H1 (cell line): Measurements from ENCODE around the gene KRTAP20-1. TPM values are rescaled to one million over a fixed set of nuclear protein-coding genes. Genes with fewer than 3 reads are reported as not detected.

Experiments
- CTCF ChIA-PET: fragments of 300-600 bp; sonication (Branson Sonifier 250); formaldehyde crosslinking; loops from one replicate; lab custom pipeline; 2021; ENCODE audit not compliant: partially characterized antibody; lab: Charles Lee
- POLR2A ChIA-PET: fragments of 300-600 bp; sonication (Branson Sonifier 250); formaldehyde crosslinking; loops from one replicate; lab custom pipeline; 2021; ENCODE audit warnings: inconsistent platforms; ENCODE audit not compliant: partially characterized antibody; lab: Charles Lee
- DNase-seq, 2 experiments: peaks; one replicate each; pipeline versions ENCODE4 v3.0.0 to v3.0.0-alpha.2; 2010 to 2022; ENCODE audit warnings: low spot score in 2 of 2, low read depth in 1 of 2, mixed read lengths in 1 of 2
- FAIRE-seq: peaks from 2 replicates; lab custom pipeline; 2011; peaks lifted over from hg19 to GRCh38; lab: Jason Lieb, UNC
- H2AFZ ChIP-seq: 2 replicates; pipeline ENCODE4 v1.8.1; 2012; ENCODE audit warnings: low read length, inconsistent platforms
- H2AK5ac ChIP-seq: 2 replicates; pipeline ENCODE4 v1.6.1; 2013; ENCODE audit warnings: low read depth, low read length
- H2BK120ac ChIP-seq: replicated peaks from 2 replicates; pipeline ENCODE3; 2013; ENCODE audit warnings: low read depth, low read length, inconsistent platforms
- H2BK12ac ChIP-seq: 2 replicates; pipeline ENCODE4 v1.6.1; 2013; ENCODE audit warnings: low read depth, low read length
- H2BK15ac ChIP-seq: 2 replicates; pipeline ENCODE4 v1.6.1; 2013; ENCODE audit warnings: low read length
- H2BK20ac ChIP-seq: 2 replicates; pipeline ENCODE4 v1.6.1; 2013; ENCODE audit warnings: low read length
- H2BK5ac ChIP-seq: 2 replicates; pipeline ENCODE4 v1.6.1; 2013; ENCODE audit warnings: low read depth, low read length
- H3K14ac ChIP-seq: 2 replicates; pipeline ENCODE4 v1.6.1; 2013; ENCODE audit warnings: inconsistent platforms; ENCODE audit not compliant: insufficient read length
- H3K18ac ChIP-seq: 2 replicates; pipeline ENCODE4 v1.6.1; 2013; ENCODE audit warnings: low read length; ENCODE audit errors: extremely low read depth
- H3K23ac ChIP-seq: 2 replicates; pipeline ENCODE4 v1.6.1; 2013; ENCODE audit warnings: inconsistent platforms; ENCODE audit not compliant: insufficient read length
- H3K23me2 ChIP-seq: 2 replicates; pipeline ENCODE4 v1.6.1; 2013; ENCODE audit warnings: low read depth, low read length
- H3K27ac ChIP-seq: 2 replicates; pipeline ENCODE4 v1.6.1; 2011; ENCODE audit warnings: low read depth, low read length, inconsistent platforms
- H3K27me3 ChIP-seq, 4 experiments: replicated peaks in 1 of 4; 1 replicate in 1 of 4; 2 replicates in 3 of 4; pipeline versions ENCODE4 v1.6.1 to v1.8.1; 2011 to 2013; ENCODE audit warnings: low read length in 3 of 4, mild to moderate bottlenecking in 3 of 4, inconsistent platforms in 2 of 4, mixed read lengths in 2 of 4, moderate library complexity in 1 of 4; ENCODE audit not compliant: control insufficient read depth in 3 of 4, insufficient read depth in 3 of 4; ENCODE audit errors: extremely low read depth in 1 of 4
- H3K36me3 ChIP-seq, 4 experiments: 2 replicates each; pipeline versions ENCODE4 v1.6.1 to v1.8.1; 2011 to 2013; ENCODE audit warnings: mild to moderate bottlenecking in 4 of 4, low read length in 3 of 4, moderate library complexity in 2 of 4, control low read depth in 1 of 4, inconsistent platforms in 1 of 4; ENCODE audit not compliant: insufficient read depth in 4 of 4, control insufficient read depth in 2 of 4
- H3K4ac ChIP-seq: replicated peaks from 2 replicates; pipeline ENCODE3; 2013; ENCODE audit warnings: low read length, low read depth, mixed read lengths, inconsistent platforms; ENCODE audit not compliant: insufficient read length
- H3K4me1 ChIP-seq, 4 experiments: replicated peaks in 1 of 4; 1 replicate in 1 of 4; 2 replicates in 3 of 4; pipeline versions ENCODE4 v1.6.1 to v1.8.1; 2011 to 2013; ENCODE audit warnings: low read length in 3 of 4, inconsistent platforms in 2 of 4, mixed read lengths in 1 of 4; ENCODE audit not compliant: insufficient read depth in 4 of 4, control insufficient read depth in 3 of 4
- H3K4me2 ChIP-seq, 2 experiments: 2 replicates each; pipeline versions ENCODE4 v1.6.1 to v1.8.1; 2011 to 2013; ENCODE audit warnings: low read depth in 2 of 2, low read length in 2 of 2, control low read depth in 1 of 2, inconsistent platforms in 1 of 2, mild to moderate bottlenecking in 1 of 2; ENCODE audit not compliant: insufficient read depth in 1 of 2
- H3K4me3 ChIP-seq, 4 experiments: fragments of 200-600, 300-600 bp in 1 of 4; sonication (generic), shearing (Covaris generic), sonication (Bioruptor Twin) in 1 of 4; 2 replicates each; pipeline versions ENCODE4 v1.5.1 to v1.8.1; 2011 to 2016; ENCODE audit warnings: low read length in 4 of 4, low read depth in 3 of 4, control low read depth in 2 of 4, inconsistent platforms in 2 of 4, mild to moderate bottlenecking in 2 of 4, mixed read lengths in 1 of 4, moderate library complexity in 1 of 4; ENCODE audit not compliant: insufficient read depth in 2 of 4; ENCODE audit errors: extremely low read depth in 1 of 4
- H3K56ac ChIP-seq: replicated peaks from 2 replicates; pipeline ENCODE3; 2013; ENCODE audit warnings: low read depth, mild to moderate bottlenecking, mixed read lengths, low read length, inconsistent platforms; ENCODE audit not compliant: insufficient read length
- H3K79me1 ChIP-seq: 2 replicates; pipeline ENCODE4 v1.6.1; 2013; ENCODE audit warnings: low read depth, low read length, control low read depth
- H3K79me2 ChIP-seq, 2 experiments: 2 replicates each; pipeline versions ENCODE4 v1.6.1 to v1.8.1; 2012 to 2013; ENCODE audit warnings: low read length in 2 of 2, mild to moderate bottlenecking in 2 of 2, inconsistent platforms in 1 of 2; ENCODE audit not compliant: insufficient read depth in 2 of 2, control insufficient read depth in 1 of 2
- H3K9ac ChIP-seq, 4 experiments: replicated peaks in 1 of 4; 1 replicate in 1 of 4; 2 replicates in 3 of 4; pipeline versions ENCODE4 v1.6.1 to v1.8.1; 2011 to 2013; ENCODE audit warnings: low read depth in 3 of 4, low read length in 3 of 4, control low read depth in 2 of 4, mild to moderate bottlenecking in 2 of 4, moderate library complexity in 2 of 4, inconsistent platforms in 1 of 4; ENCODE audit errors: extremely low read depth in 1 of 4
- H3K9me3 ChIP-seq, 2 experiments: 2 replicates each; pipeline versions ENCODE4 v1.6.1 to v1.8.1; 2012 to 2013; ENCODE audit warnings: mild to moderate bottlenecking in 2 of 2, moderate library complexity in 2 of 2, control low read depth in 1 of 2, inconsistent platforms in 1 of 2, low read depth in 1 of 2, low read length in 1 of 2, mixed read lengths in 1 of 2; ENCODE audit not compliant: insufficient read depth in 2 of 2
- H4K20me1 ChIP-seq, 2 experiments: replicated peaks in 1 of 2; 2 replicates each; pipeline versions ENCODE3 to v1.8.1; 2011 to 2013; ENCODE audit warnings: inconsistent platforms in 2 of 2, low read length in 2 of 2, mild to moderate bottlenecking in 1 of 2; ENCODE audit not compliant: insufficient read depth in 2 of 2, control insufficient read depth in 1 of 2
- H4K5ac ChIP-seq: 2 replicates; pipeline ENCODE4 v1.6.1; 2013; ENCODE audit warnings: low read length, low read depth, mixed read lengths, inconsistent platforms; ENCODE audit not compliant: insufficient read length
- H4K8ac ChIP-seq: 2 replicates; pipeline ENCODE4 v1.8.0; 2013; ENCODE audit warnings: mild to moderate bottlenecking, moderate library complexity, low read length, inconsistent platforms; ENCODE audit not compliant: insufficient read depth; ENCODE audit errors: extremely low read depth
- H4K91ac ChIP-seq: replicated peaks from 2 replicates; pipeline ENCODE3; 2013; ENCODE audit warnings: low read length, mixed read lengths, inconsistent platforms; ENCODE audit not compliant: insufficient read length
- SP2 ChIP-seq: IDR thresholded peaks from 2 replicates; pipeline ENCODE4 v1.6.1; 2012; ENCODE audit warnings: mild to moderate bottlenecking, low read length, inconsistent platforms
- WGBS, 2 experiments: shearing (Covaris generic) in 1 of 2; methylation state at CpG; one replicate each; pipeline versions ENCODE4 v1.1.6 to v1.1.7; 2013 to 2015; ENCODE audit warnings: low lambda C conversion rate in 2 of 2, mixed read lengths in 2 of 2, inconsistent platforms in 1 of 2, low coverage in 1 of 2, missing lambda C conversion rate in 1 of 2; ENCODE audit not compliant: insufficient replicate concordance in 2 of 2, insufficient coverage in 1 of 2, insufficient read length in 1 of 2; ENCODE audit errors: extremely low coverage in 1 of 2, missing lambda C conversion rate in 1 of 2; 5-methylcytosine and 5-hydroxymethylcytosine counted together
- polyA plus RNA-seq, 7 experiments: library from polyadenylated mRNA; depleted of rRNA in 3 of 7; stranded (reverse) in 5 of 7; unstranded in 2 of 7; fragments of >200 nt in 5 of 7; fragments of 200-250 nt in 2 of 7; gene quantifications; 1 replicate in 5 of 7; 2 replicates in 1 of 7; 4 replicates in 1 of 7; pipeline versions ENCODE4 v1.2.1 to v1.2.3, GENCODE V29; 2011 to 2013; ENCODE audit warnings: missing spikeins in 2 of 7, mixed read lengths in 2 of 7
- total RNA-seq: library from RNA; stranded (reverse); fragmentation: NEBNext Ultra II Directional; extraction: Animal tissue kit (Norgen Biotek cat#: 25700); gene quantifications from 2 replicates; pipeline ENCODE4 v1.2.1, GENCODE V29; 2021

KRTAP20-1 gene
- total and polyA plus RNA-seq, 2 of the 8 experiments (the other 6 are each of a cell fraction or from before 2014, with no cell fraction given), result not detected

DNA sequence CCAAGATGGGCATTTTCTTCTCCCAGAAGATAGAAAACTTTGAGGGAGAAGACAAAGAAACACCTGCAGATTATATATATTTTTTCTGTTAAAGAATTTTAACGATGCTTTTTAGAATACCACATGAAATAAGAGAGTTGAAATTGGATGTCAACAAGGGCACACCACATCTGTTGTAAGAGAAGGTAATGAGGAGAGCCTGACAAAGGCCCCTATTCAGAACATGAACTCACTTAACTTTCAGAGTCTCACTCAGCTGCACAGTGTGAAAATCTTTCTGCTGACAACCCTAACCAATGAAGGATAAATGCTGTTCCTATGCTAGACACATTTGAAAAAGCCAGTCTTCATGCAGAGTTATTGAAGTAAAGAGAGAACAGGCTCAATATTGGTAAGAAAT lies 33.4 kb upstream of the KRTAP20-1 start:
- H3K14ac ChIP-seq, result no peak overlapping the region
- no peak overlapping the region for H2BK20ac ChIP-seq
- no peak overlapping the region for H3K27ac ChIP-seq
- H2AK5ac ChIP-seq, result no peak overlapping the region
- H3K56ac ChIP-seq, result no peak overlapping the region
- H3K18ac ChIP-seq, result no peak overlapping the region
- H3K79me1 ChIP-seq, result no peaks in the 10 kb centered on the region
- CTCF ChIA-PET, result no interaction called here
- H2BK5ac ChIP-seq, result no peak overlapping the region
- WGBS, 2 experiments, result 100% methylated on average over 1 of the region's 1 CpG; no CpG with 5 or more reads in 1 of the 2 experiments
- no peak overlapping the region for H3K23ac ChIP-seq
- H3K4me2 ChIP-seq, result no peak overlapping the region
- no peaks in the 10 kb centered on the region for H4K20me1 ChIP-seq
- no peak for TF ChIP-seq SP2
- TF ChIP-seq, all 59 proteins: peak for 0
- H3K36me3 ChIP-seq, result no peaks in the 10 kb centered on the region
- H3K4me1 ChIP-seq, result no peaks in the 10 kb centered on the region
- no peak overlapping the region for H2BK120ac ChIP-seq
- H4K91ac ChIP-seq, result no peak overlapping the region
- DNase-seq (no peak), FAIRE-seq (no peak)
- H4K5ac ChIP-seq, result no peak overlapping the region
- no peaks in the 10 kb centered on the region for H3K27me3 ChIP-seq
- H3K79me2 ChIP-seq, result no peaks in the 10 kb centered on the region
- H3K23me2 ChIP-seq, result no peaks in the 10 kb centered on the region
- H2BK12ac ChIP-seq, result no peak overlapping the region
- POLR2A ChIA-PET, result no interaction called here
- H4K8ac ChIP-seq, result no peak overlapping the region
- H3K9ac ChIP-seq, result no peak overlapping the region
- H3K4ac ChIP-seq, result no peak overlapping the region
- no peak overlapping the region for H3K4me3 ChIP-seq
- H3K9me3 ChIP-seq, result no peaks in the 10 kb centered on the region
- no peak overlapping the region for H2BK15ac ChIP-seq
- H2AFZ ChIP-seq, result no peak overlapping the region
